ENCODE results near the gene OTUD7B.

- TF ChIP-seq CTCF (IDR thresholded peaks at IDR 0.05) = no peak
- TF ChIP-seq EZH2 (IDR thresholded peaks at IDR 0.05; ENCODE audit: borderline replicate concordance, insufficient read depth, low read depth, low read length, poor library complexity, severe bottlenecking) = no peak
Observed at GRCh38 chr1:149977345-149977744, 33.2 kb downstream of the OTUD7B start.

Data from B cell (primary cell).